Measurements from ENCODE around the gene TRPT1.

DNA sequence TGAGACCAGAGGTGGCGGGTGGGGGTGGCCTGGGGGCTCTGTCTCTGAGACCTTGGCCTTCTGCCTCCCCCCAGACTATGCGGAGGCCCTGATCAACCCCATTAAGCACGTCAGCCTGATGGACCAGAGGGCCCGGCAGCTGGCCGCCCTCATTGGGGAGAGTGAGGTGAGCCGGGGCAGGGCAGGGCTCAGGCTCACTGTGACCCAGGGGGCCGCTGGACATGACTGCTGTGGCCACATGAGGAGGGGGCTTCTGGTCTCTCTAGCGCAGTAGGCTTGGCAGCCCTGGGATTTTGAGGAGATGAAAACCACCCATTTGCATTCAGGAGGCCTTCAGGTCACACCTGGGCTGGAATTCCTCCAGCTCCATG lies 37.9 kb upstream of the TRPT1 start:
- TF ChIP-seq, protein P1, sequence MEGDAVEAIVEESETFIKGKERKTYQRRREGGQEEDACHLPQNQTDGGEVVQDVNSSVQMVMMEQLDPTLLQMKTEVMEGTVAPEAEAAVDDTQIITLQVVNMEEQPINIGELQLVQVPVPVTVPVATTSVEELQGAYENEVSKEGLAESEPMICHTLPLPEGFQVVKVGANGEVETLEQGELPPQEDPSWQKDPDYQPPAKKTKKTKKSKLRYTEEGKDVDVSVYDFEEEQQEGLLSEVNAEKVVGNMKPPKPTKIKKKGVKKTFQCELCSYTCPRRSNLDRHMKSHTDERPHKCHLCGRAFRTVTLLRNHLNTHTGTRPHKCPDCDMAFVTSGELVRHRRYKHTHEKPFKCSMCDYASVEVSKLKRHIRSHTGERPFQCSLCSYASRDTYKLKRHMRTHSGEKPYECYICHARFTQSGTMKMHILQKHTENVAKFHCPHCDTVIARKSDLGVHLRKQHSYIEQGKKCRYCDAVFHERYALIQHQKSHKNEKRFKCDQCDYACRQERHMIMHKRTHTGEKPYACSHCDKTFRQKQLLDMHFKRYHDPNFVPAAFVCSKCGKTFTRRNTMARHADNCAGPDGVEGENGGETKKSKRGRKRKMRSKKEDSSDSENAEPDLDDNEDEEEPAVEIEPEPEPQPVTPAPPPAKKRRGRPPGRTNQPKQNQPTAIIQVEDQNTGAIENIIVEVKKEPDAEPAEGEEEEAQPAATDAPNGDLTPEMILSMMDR (IDR thresholded peaks at IDR 0.05), result no peak
- TF ChIP-seq POLR2AphosphoS5 (IDR thresholded peaks at IDR 0.05) (no peak), POLR2A (IDR thresholded peaks at IDR 0.05) (no peak), EP300 (IDR thresholded peaks at IDR 0.05) (no peak)
